Measurements from ENCODE around the gene LZTFL1.

The LZTFL1 gene

GRCh38 chr3:45869638-45870037, 27.7 kb upstream of the LZTFL1 start:
- TF ChIP-seq TOX (CRISPR knock-in tag; IDR thresholded peaks at IDR 0.05; ENCODE audit: borderline replicate concordance) = no peak
- TF ChIP-seq GLIS3 (CRISPR knock-in tag; IDR thresholded peaks at IDR 0.05) = no peak
- TF ChIP-seq TSHZ2 (CRISPR knock-in tag; IDR thresholded peaks at IDR 0.05) = no peak
- TF ChIP-seq ISL1 (CRISPR knock-in tag; IDR thresholded peaks at IDR 0.05) = no peak
- TF ChIP-seq ZFP30 (CRISPR knock-in tag; IDR thresholded peaks at IDR 0.05) = no peak
- no peak for TF ChIP-seq ZNF8 (CRISPR knock-in tag; IDR thresholded peaks at IDR 0.05)
- no peak for TF ChIP-seq ESRRG (CRISPR knock-in tag; IDR thresholded peaks at IDR 0.05)
- TF ChIP-seq ZFP3 (CRISPR knock-in tag; IDR thresholded peaks at IDR 0.05) = no peak
- TF ChIP-seq POU6F1 (CRISPR knock-in tag; IDR thresholded peaks at IDR 0.05; ENCODE audit: borderline replicate concordance, low read depth) = no peak
- TF ChIP-seq ZC3H10 (CRISPR knock-in tag; IDR thresholded peaks at IDR 0.05) = no peak
- no peak for TF ChIP-seq ARNTL (CRISPR knock-in tag; IDR thresholded peaks at IDR 0.05; ENCODE audit: borderline replicate concordance, low read depth)
- no peak for TF ChIP-seq CREB5 (CRISPR knock-in tag; IDR thresholded peaks at IDR 0.05; ENCODE audit: low read depth)
- ATAC-seq = no peak

- ATAC-seq = no peak
- no peak for TF ChIP-seq ZFP30 (CRISPR knock-in tag; IDR thresholded peaks at IDR 0.05)
- no peak for TF ChIP-seq GLIS3 (CRISPR knock-in tag; IDR thresholded peaks at IDR 0.05)
- TF ChIP-seq ZFP3 (CRISPR knock-in tag; IDR thresholded peaks at IDR 0.05) = no peak
- TF ChIP-seq PATZ1 (CRISPR knock-in tag; IDR thresholded peaks at IDR 0.05; ENCODE audit: borderline replicate concordance) = no peak
- no peak for TF ChIP-seq TSHZ2 (CRISPR knock-in tag; IDR thresholded peaks at IDR 0.05)
- no peak for TF ChIP-seq ESRRG (CRISPR knock-in tag; IDR thresholded peaks at IDR 0.05)
- TF ChIP-seq RARB (CRISPR knock-in tag; IDR thresholded peaks at IDR 0.05) = no peak
- no peak for TF ChIP-seq CSRNP3 (CRISPR knock-in tag; IDR thresholded peaks at IDR 0.05)
- no peak for TF ChIP-seq CREB5 (CRISPR knock-in tag; IDR thresholded peaks at IDR 0.05; ENCODE audit: low read depth)
Observed at GRCh38 chr3:45868650-45869049, 26.7 kb upstream of the LZTFL1 start.
